Osteoblast (primary cell): ENCODE data around the gene ARNT2. TPM values are rescaled to one million over a fixed set of nuclear protein-coding genes. Genes with fewer than 3 reads are reported as not detected.

ENCODE experiments used
- DNase-seq: peaks from one replicate; pipeline ENCODE4 v3.0.0; 2011; ENCODE audit warnings: low spot score, mixed read lengths; ENCODE audit not compliant: insufficient read length; ENCODE audit errors: missing footprints
- H2AFZ ChIP-seq: 2 replicates; pipeline ENCODE4 v1.6.0; 2011; ENCODE audit warnings: mild to moderate bottlenecking, low read length
- H3K27ac ChIP-seq: 2 replicates; pipeline ENCODE4 v1.5.1; 2011; ENCODE audit warnings: mild to moderate bottlenecking, low read depth, low read length, moderate library complexity
- H3K27me3 ChIP-seq: 2 replicates; pipeline ENCODE4 v1.6.0; 2012; ENCODE audit warnings: mild to moderate bottlenecking, control low read depth, inconsistent platforms, low read length, moderate library complexity; ENCODE audit not compliant: insufficient read depth
- H3K36me3 ChIP-seq: 2 replicates; pipeline ENCODE4 v1.5.1; 2011; ENCODE audit warnings: mild to moderate bottlenecking, low read length, control low read depth, moderate library complexity; ENCODE audit not compliant: insufficient read depth
- H3K4me1 ChIP-seq: 2 replicates; pipeline ENCODE4 v1.5.1; 2011; ENCODE audit warnings: mild to moderate bottlenecking, low read length, control low read depth, moderate library complexity; ENCODE audit not compliant: insufficient read depth
- H3K4me2 ChIP-seq: 2 replicates; pipeline ENCODE4 v1.6.0; 2011; ENCODE audit warnings: mild to moderate bottlenecking, low read length; ENCODE audit not compliant: insufficient read depth
- H3K4me3 ChIP-seq: fragments of 200-600 bp; sonication (generic); 3 replicates; pipeline ENCODE4 v1.5.1; 2012; ENCODE audit warnings: mild to moderate bottlenecking, low read length, inconsistent platforms; ENCODE audit not compliant: insufficient read depth
- H3K79me2 ChIP-seq: 2 replicates; pipeline ENCODE4 v1.6.0; 2012; ENCODE audit warnings: mild to moderate bottlenecking, low read length, control low read depth, inconsistent platforms; ENCODE audit not compliant: insufficient read depth
- H3K9me3 ChIP-seq: 2 replicates; pipeline ENCODE4 v1.5.1; 2011; ENCODE audit warnings: low read depth, low read length, control low read depth
- H4K20me1 ChIP-seq: 2 replicates; pipeline ENCODE4 v1.6.0; 2012; ENCODE audit warnings: mild to moderate bottlenecking, low read length, control low read depth; ENCODE audit not compliant: insufficient read depth
- CTCF ChIP-seq: IDR thresholded peaks from 2 replicates; pipeline ENCODE4 v1.5.1; 2011; ENCODE audit warnings: mild to moderate bottlenecking, low read depth, low read length, moderate library complexity; ENCODE audit errors: extremely low read depth
- total RNA-seq: library from RNA; depleted of rRNA; stranded (reverse); fragments of >200 nt; gene quantifications from 2 replicates; pipeline ENCODE4 v1.2.3, GENCODE V29; 2012

Gene ARNT2
- total RNA-seq, 1 donor: 30.0 TPM

- Histone ChIP-seq H3K27ac (no peak overlapping the region), H3K4me3 (no peak overlapping the region), H3K36me3 (no peaks in the 10 kb centered on the region), H3K4me1 (peaks cover 11% of the 10 kb centered on the region), H3K9me3 (no peaks in the 10 kb centered on the region), H3K4me2 (no peak overlapping the region), H4K20me1 (no peaks in the 10 kb centered on the region), H3K27me3 (peaks cover 11% of the 10 kb centered on the region), H2AFZ (no peak overlapping the region), H3K79me2 (no peaks in the 10 kb centered on the region)
- TF ChIP-seq CTCF: no peak
- DNase-seq: no peak
These were observed 28.1 kb downstream of the ARNT2 start for GRCh38 chr15:80432345-80432702.

DNA sequence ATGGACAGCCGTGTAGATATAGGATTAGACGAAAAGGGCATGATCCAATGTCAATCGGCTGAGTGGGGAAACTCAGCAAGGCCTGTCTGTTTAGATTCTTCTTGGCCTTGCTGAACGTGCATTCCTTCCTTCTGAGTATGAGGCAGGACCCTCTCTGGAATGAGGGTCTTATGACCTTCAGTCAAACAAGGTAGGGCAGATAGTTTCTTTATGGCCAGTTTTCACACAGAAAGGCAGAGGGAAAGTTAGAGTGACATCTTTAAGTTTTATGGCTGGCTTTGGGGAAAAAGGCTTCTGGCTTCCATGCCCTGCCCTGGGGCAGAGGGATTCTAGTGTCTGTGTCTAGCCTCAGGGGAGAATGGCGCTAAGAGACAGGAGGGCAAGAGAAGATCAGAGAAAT lies 29.7 kb downstream of the ARNT2 start:
- Histone ChIP-seq H3K27me3 (peaks cover 11% of the 10 kb centered on the region), H4K20me1 (no peaks in the 10 kb centered on the region)
- DNase-seq: no peak

DNA sequence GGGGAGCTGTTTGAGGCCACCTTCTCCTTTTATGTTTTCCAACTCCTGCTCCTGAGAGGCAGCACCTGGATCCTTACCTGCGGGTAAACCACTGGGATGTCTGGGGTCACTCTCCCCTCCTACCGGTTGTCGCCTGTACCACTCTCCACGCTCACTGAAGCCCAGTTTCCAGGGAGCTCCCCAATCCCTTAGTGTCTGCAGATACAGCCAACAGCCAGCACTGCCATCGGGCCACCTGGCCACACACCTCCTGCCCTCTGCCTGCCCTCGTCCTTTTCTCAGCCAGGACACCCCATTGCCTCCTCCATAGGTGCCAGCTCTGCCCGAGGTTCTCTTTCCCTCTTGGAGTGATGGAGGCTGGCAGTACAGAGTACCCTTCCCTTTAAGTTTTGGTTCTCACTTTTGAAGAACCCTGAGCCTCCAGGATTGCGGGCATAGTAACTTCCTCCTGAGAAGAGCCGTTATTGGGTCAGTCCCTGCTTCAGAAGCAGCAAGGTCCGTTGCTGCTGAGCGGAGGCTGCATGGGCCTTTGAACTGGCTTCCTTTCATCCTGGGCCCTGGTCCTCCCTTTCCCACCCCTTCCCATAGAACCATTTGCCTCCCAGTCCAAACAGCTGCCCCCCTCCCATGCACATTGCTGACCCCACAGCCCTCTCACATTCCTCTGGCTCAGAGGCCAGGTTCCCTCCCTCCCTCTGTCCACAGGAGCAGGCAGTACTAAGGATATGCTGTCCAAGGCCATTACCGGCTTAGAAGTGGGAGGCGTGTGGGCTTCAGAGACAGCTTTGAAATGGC lies 30.9 kb downstream of the ARNT2 start:
- TF ChIP-seq CTCF: no peak
- Histone ChIP-seq H3K36me3 (no peaks in the 10 kb centered on the region), H3K4me2 (no peak overlapping the region), H3K4me3 (no peak overlapping the region), H3K27ac (no peak overlapping the region), H3K79me2 (no peaks in the 10 kb centered on the region), H2AFZ (no peak overlapping the region), H3K27me3 (peaks cover 2% of the 10 kb centered on the region), H3K4me1 (peaks cover 11% of the 10 kb centered on the region), H4K20me1 (no peaks in the 10 kb centered on the region), H3K9me3 (no peaks in the 10 kb centered on the region)
- no peak for DNase-seq

More for the DNA sequence above, 29.7 kb downstream of the ARNT2 start:
- no peak overlapping the region for H3K27ac ChIP-seq
- no peaks in the 10 kb centered on the region for H3K9me3 ChIP-seq
- no peaks in the 10 kb centered on the region for H3K79me2 ChIP-seq
- H3K4me3 ChIP-seq: no peak overlapping the region
- TF ChIP-seq CTCF: no peak
- peaks cover 11% of the 10 kb centered on the region for H3K4me1 ChIP-seq
- no peaks in the 10 kb centered on the region for H3K36me3 ChIP-seq
- H2AFZ ChIP-seq: no peak overlapping the region
- no peak overlapping the region for H3K4me2 ChIP-seq

DNA sequence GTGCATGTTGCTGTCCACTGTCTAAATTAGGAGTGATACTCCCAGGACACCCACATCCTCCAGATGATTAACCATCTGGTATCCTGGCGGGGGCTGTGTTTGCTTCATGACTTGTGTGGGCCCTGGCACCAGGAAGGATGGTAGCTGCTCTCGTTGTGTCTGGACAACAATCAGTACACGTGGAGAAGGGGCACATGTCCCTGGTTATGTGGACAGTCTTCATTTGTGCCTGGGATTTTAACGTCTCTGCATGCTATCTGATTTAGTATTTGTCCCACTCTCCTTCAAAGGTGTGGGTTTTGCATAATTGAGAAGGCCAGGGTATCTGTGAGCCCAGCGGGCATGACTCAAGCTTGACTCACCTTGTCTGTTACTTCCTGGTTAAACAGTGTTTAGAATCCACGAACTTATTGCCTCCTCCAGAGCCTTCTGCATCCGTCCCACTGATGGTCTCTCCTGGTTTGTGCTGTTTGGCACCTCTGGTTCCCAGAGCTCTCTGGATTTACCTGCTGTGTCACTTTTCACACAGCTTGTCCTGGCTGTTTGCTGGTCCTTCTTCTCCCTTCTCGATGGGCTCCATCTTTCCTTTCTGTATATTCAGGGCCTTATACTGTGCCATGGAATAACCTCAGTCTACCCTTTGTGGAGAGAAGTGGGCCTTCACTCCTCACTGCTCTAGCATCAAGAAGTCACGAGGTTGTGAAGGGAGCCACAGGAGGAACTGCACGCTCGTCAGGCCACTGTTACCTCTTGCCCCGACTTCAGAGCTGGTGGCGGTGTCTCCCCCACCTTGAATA lies 32.5 kb downstream of the ARNT2 start:
- no peak overlapping the region for H3K4me2 ChIP-seq
- H3K27me3 ChIP-seq: no peaks in the 10 kb centered on the region
- H4K20me1 ChIP-seq: no peaks in the 10 kb centered on the region
- H3K36me3 ChIP-seq: no peaks in the 10 kb centered on the region
- peaks cover 11% of the 10 kb centered on the region for H3K4me1 ChIP-seq
- no peaks in the 10 kb centered on the region for H3K79me2 ChIP-seq
- DNase-seq: no peak
- no peaks in the 10 kb centered on the region for H3K9me3 ChIP-seq
- no peak for TF ChIP-seq CTCF
- H3K27ac ChIP-seq: no peak overlapping the region
- no peak overlapping the region for H3K4me3 ChIP-seq
- H2AFZ ChIP-seq: no peak overlapping the region
